HepG2 (cell line): ENCODE results near the gene MORC4. TPM values are rescaled to one million over a fixed set of nuclear protein-coding genes. Genes with fewer than 3 reads are reported as not detected.

Experiments
- ATAC-seq: fragments of 200-7000 bp; cut with Tn5 transposase; 3 replicates; pipeline ENCODE4 v1.9.1; 2020; ENCODE audit warnings: mild to moderate bottlenecking, moderate library complexity
- BruUV-seq: library from RNA; stranded (reverse); fragments of 400-500 nt; replicated peaks from 2 replicates; lab custom pipeline; 2021; lab: Mats Ljungman, UMichigan
- CTCF ChIA-PET: fragments of 300-600 bp; formaldehyde crosslinking; extraction: SDS; loops from one replicate; lab custom pipeline; 2021; ENCODE audit warnings: low total read pairs, inconsistent platforms, low intra/inter-chr PET ratio; lab: Yijun Ruan, JAX
- POLR2A ChIA-PET: fragments of 350-600 bp; sonication (Branson Sonifier 250); formaldehyde crosslinking; loops from one replicate; lab custom pipeline; 2020; ENCODE audit warnings: antibody characterized with exemption, inconsistent platforms; lab: Yijun Ruan, JAX
- DNase-seq: peaks from one replicate; pipeline ENCODE4 v3.0.0-alpha.2; 2015; ENCODE audit warnings: low spot score
- FAIRE-seq: peaks from 3 replicates; lab custom pipeline; 2011; peaks lifted over from hg19 to GRCh38; lab: Jason Lieb, UNC
- H2AFZ ChIP-seq: one replicate; pipeline ENCODE4 v1.6.1; 2011; ENCODE audit warnings: low read length, inconsistent platforms
- H3K27ac ChIP-seq: fragments of 300-600 bp; 3 replicates; pipeline ENCODE4 v1.8.0; 2011; ENCODE audit warnings: mixed run types, mild to moderate bottlenecking, mixed read lengths, low read length, inconsistent platforms; ENCODE audit not compliant: insufficient read depth; ENCODE audit errors: extremely low read length
- H3K27me3 ChIP-seq, 2 experiments: fragments of 200-600 bp in 1 of 2; 2 replicates in 1 of 2; 3 replicates in 1 of 2; pipeline versions ENCODE4 v1.6.0 to v1.8.0; 2011; ENCODE audit warnings: low read length in 2 of 2, mild to moderate bottlenecking in 2 of 2, moderate library complexity in 2 of 2, inconsistent platforms in 1 of 2; ENCODE audit not compliant: insufficient read depth in 2 of 2, control insufficient read depth in 1 of 2
- H3K36me3 ChIP-seq, 2 experiments: fragments of 200-600 bp in 1 of 2; replicated peaks in 1 of 2; 2 replicates in 1 of 2; 3 replicates in 1 of 2; pipeline versions ENCODE4 v1.5.1 to v1.8.0; 2011; ENCODE audit warnings: low read length in 2 of 2, inconsistent platforms in 1 of 2; ENCODE audit not compliant: insufficient read depth in 2 of 2, control insufficient read depth in 1 of 2
- H3K4me1 ChIP-seq: 2 replicates; pipeline ENCODE4 v1.5.1; 2012; ENCODE audit warnings: low read length, inconsistent platforms; ENCODE audit not compliant: insufficient read depth
- H3K4me2 ChIP-seq: 2 replicates; pipeline ENCODE4 v1.6.0; 2011; ENCODE audit warnings: low read depth, low read length, inconsistent platforms
- H3K4me3 ChIP-seq, 3 experiments: fragments of 200-600 bp in 1 of 3; sonication (generic), shearing (Covaris generic) in 1 of 3; replicated peaks in 1 of 3; 2 replicates each; pipeline ENCODE4 v1.5.1; 2011 to 2016; ENCODE audit warnings: low read length in 3 of 3, inconsistent platforms in 2 of 3, low read depth in 2 of 3, mild to moderate bottlenecking in 2 of 3, control low read depth in 1 of 3, mixed read lengths in 1 of 3; ENCODE audit not compliant: insufficient read depth in 1 of 3
- H3K79me2 ChIP-seq: one replicate; pipeline ENCODE4 v1.6.1; 2011; ENCODE audit warnings: low read length, inconsistent platforms; ENCODE audit not compliant: insufficient read depth
- H3K9ac ChIP-seq: 2 replicates; pipeline ENCODE4 v1.6.0; 2011; ENCODE audit warnings: mild to moderate bottlenecking, low read depth, low read length, inconsistent platforms; ENCODE audit not compliant: insufficient read depth
- H3K9me3 ChIP-seq: 2 replicates; pipeline ENCODE4 v1.5.1; 2012; ENCODE audit warnings: mild to moderate bottlenecking, low read length
- H4K20me1 ChIP-seq: 2 replicates; pipeline ENCODE4 v1.6.0; 2011; ENCODE audit warnings: inconsistent platforms, mild to moderate bottlenecking, low read length, moderate library complexity; ENCODE audit not compliant: insufficient read depth
- ATF1 ChIP-seq: IDR thresholded peaks from 2 replicates; pipeline ENCODE4 v1.6.1; 2016; ENCODE audit warnings: mild to moderate bottlenecking, control low read depth
- ELF3 ChIP-seq: IDR thresholded peaks from 2 replicates; pipeline ENCODE4 v1.6.1; 2016; ENCODE audit warnings: missing genetic modification reagents, missing compliant biosample characterization
- FOXA1 ChIP-seq, 2 experiments: fragments of 450-650 bp in 1 of 2; sonication (generic) in 1 of 2; formaldehyde crosslinking in 1 of 2; IDR thresholded peaks; 2 replicates each; pipeline versions ENCODE4 v1.4.0 to v1.6.1; 2016 to 2020; ENCODE audit warnings: missing genetic modification reagents in 1 of 2
- GZF1 ChIP-seq: sonication (generic); formaldehyde crosslinking; IDR thresholded peaks from 2 replicates; pipeline ENCODE4 v1.5.1; 2020; ENCODE audit warnings: mild to moderate bottlenecking, missing genetic modification reagents
- ISL2 ChIP-seq: sonication (generic); formaldehyde crosslinking; IDR thresholded peaks from 2 replicates; pipeline ENCODE4 v1.5.0; 2020; ENCODE audit warnings: missing genetic modification reagents
- KAT8 ChIP-seq: IDR thresholded peaks from 2 replicates; pipeline ENCODE4 v1.6.1; 2016; ENCODE audit warnings: missing genetic modification reagents, missing compliant biosample characterization
- MAFG ChIP-seq: sonication (generic); formaldehyde crosslinking; IDR thresholded peaks from 2 replicates; pipeline ENCODE4 v1.5.1; 2020; ENCODE audit warnings: mild to moderate bottlenecking, missing genetic modification reagents
- MAFK ChIP-seq, 2 experiments: IDR thresholded peaks in 1 of 2; conservative IDR thresholded peaks in 1 of 2; 2 replicates each; pipeline ENCODE4 v1.6.1; 2011; ENCODE audit warnings: improper control_type of control experiment in 2 of 2, low read length in 2 of 2
- NR2F1 ChIP-seq, 2 experiments: fragments of 450-650 bp in 1 of 2; formaldehyde crosslinking in 1 of 2; IDR thresholded peaks; 2 replicates each; pipeline versions ENCODE4 v1.5.0 to v1.6.1; 2016 to 2020; ENCODE audit warnings: mild to moderate bottlenecking in 1 of 2, missing compliant biosample characterization in 1 of 2, missing genetic modification reagents in 1 of 2, moderate library complexity in 1 of 2
- PRPF4 ChIP-seq: fragments of 200-400 bp; formaldehyde crosslinking; IDR thresholded peaks from 2 replicates; pipeline ENCODE4 v1.6.1; 2016; ENCODE audit warnings: low read length, low read depth; ENCODE audit not compliant: poor library complexity, severe bottlenecking
- RORA ChIP-seq: sonication (generic); formaldehyde crosslinking; IDR thresholded peaks from 2 replicates; pipeline ENCODE4 v1.5.0; 2020; ENCODE audit warnings: mild to moderate bottlenecking, missing genetic modification reagents, moderate library complexity
- SMAD3 ChIP-seq: sonication (generic); formaldehyde crosslinking; IDR thresholded peaks from 2 replicates; pipeline ENCODE4 v1.4.0; 2020; ENCODE audit warnings: missing genetic modification reagents
- TEAD3 ChIP-seq: optimal IDR thresholded peaks from 2 replicates; pipeline ENCODE3; 2016; ENCODE audit warnings: borderline replicate concordance
- ZKSCAN5 ChIP-seq: sonication (generic); formaldehyde crosslinking; IDR thresholded peaks from 2 replicates; pipeline ENCODE4 v1.5.1; 2020; ENCODE audit warnings: mild to moderate bottlenecking, missing genetic modification reagents
- ZNF253 ChIP-seq: sonication (generic); formaldehyde crosslinking; IDR thresholded peaks from 2 replicates; pipeline ENCODE4 v1.8.0; 2022; ENCODE audit warnings: mild to moderate bottlenecking, missing genetic modification reagents, borderline replicate concordance
- ZNF34 ChIP-seq: sonication (generic); formaldehyde crosslinking; IDR thresholded peaks from 2 replicates; pipeline ENCODE4 v1.4.0; 2020; ENCODE audit warnings: mild to moderate bottlenecking, missing genetic modification reagents, borderline replicate concordance
- ZNF709 ChIP-seq: sonication (generic); formaldehyde crosslinking; IDR thresholded peaks from 2 replicates; pipeline ENCODE4 v1.5.0; 2020; ENCODE audit warnings: mild to moderate bottlenecking, missing genetic modification reagents
- WGBS: methylation state at CpG from one replicate; pipeline ENCODE4 v1.1.6; 2017; ENCODE audit warnings: low lambda C conversion rate; 5-methylcytosine and 5-hydroxymethylcytosine counted together
- in situ Hi-C: cut with HindIII; loops from 2 replicates; pipeline ENCODE4 v1.10.0; 2017; ENCODE audit warnings: low pct_unique_long_range_greater_than_20kb; ENCODE audit not compliant: extremely low pct_ligation_motif_present
- intact Hi-C: fragments of 100-400 bp; cut with micrococcal nuclease; formaldehyde crosslinking; loops from one replicate; pipeline ENCODE4 v1.10.0; 2022; ENCODE audit not compliant: unreplicated experiment
- polyA plus RNA-seq, 8 experiments: library from polyadenylated mRNA; depleted of rRNA in 3 of 8; stranded (reverse) in 7 of 8; unstranded in 1 of 8; fragments of >200 nt; fragmentation: Illumina TruSeq in 4 of 8; extraction: Trizol in 4 of 8; gene quantifications; 2 replicates each; pipeline versions ENCODE4 v1.2.1 to v1.2.3, GENCODE V29; 2011 to 2016; ENCODE audit warnings: low read depth in 4 of 8, missing spikeins in 1 of 8, mixed read lengths in 1 of 8; ENCODE audit not compliant: insufficient read depth in 1 of 8
- total RNA-seq, 5 experiments: library from RNA; depleted of rRNA; stranded (reverse); fragments of >200 nt; fragmentation: Illumina TruSeq; extraction: Trizol; gene quantifications; 2 replicates each; pipeline ENCODE4 v1.2.3, GENCODE V29; 2016; ENCODE audit warnings: low read depth in 1 of 5
- TF ChIP-seq, protein P1 (sequence below): sonication (generic); formaldehyde crosslinking; IDR thresholded peaks from 2 replicates; pipeline ENCODE4 v1.4.0; 2020; ENCODE audit warnings: missing genetic modification reagents, borderline replicate concordance
- TF ChIP-seq, protein P2 (sequence below): sonication (generic); formaldehyde crosslinking; IDR thresholded peaks from 2 replicates; pipeline ENCODE4 v1.4.0; 2020; ENCODE audit warnings: missing genetic modification reagents
- TF ChIP-seq, protein P3 (sequence below): sonication (generic); formaldehyde crosslinking; IDR thresholded peaks from 2 replicates; pipeline ENCODE4 v1.9.0; 2021; ENCODE audit warnings: missing genetic modification reagents, mild to moderate bottlenecking, borderline replicate concordance

Gene MORC4
- total and polyA plus RNA-seq, 2 of the 13 experiments (the other 11 are each of a cell fraction or from before 2014, with no cell fraction given), result 7.3 to 17.6 TPM

DNA sequence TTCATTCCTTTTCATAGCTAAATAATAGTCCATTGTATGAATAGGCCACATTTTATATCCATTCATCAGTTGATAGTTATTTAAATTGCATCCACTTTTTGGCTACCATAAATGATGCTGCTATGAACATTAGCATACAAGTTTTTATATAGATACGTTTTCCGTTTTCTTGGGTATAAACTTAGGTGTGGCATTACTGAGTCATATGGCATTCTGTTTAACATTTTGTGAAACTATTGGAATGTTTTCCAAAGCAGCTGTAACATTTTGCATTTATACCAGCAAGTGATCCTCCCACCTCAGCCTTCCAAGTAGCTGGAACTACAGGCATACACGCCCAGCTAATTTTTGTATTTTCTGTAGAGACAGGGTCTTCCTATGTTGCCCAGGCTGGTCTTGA lies 53.5 kb downstream of the MORC4 start:
- Histone ChIP-seq H3K27me3 (no peaks in the 10 kb centered on the region), H3K4me1 (peaks cover 22% of the 10 kb centered on the region), H3K4me2 (no peak overlapping the region), H3K27ac (no peak overlapping the region), H3K79me2 (no peaks in the 10 kb centered on the region), H3K9me3 (no peaks in the 10 kb centered on the region), H3K9ac (no peak overlapping the region), H3K36me3 (0 out of 5 replicates have a peak, but pooled peaks cover 0 to 7% of the 10 kb centered on the region in 2 experiments), H2AFZ (no peak overlapping the region), H4K20me1 (no peaks in the 10 kb centered on the region), H3K4me3 (no peak overlapping the region)
- ChIA-PET POLR2A (no interaction called here), CTCF (no interaction called here)
- ATAC-seq (no peak), FAIRE-seq (no peak), DNase-seq (no peak)
- intact Hi-C loops (no loop called here), in situ Hi-C loops (no loop called here)
- no peak for TF ChIP-seq ZKSCAN5
- TF ChIP-seq NR2F1 (CRISPR knock-in tag; IDR thresholded peaks at IDR 0.05), result no peak
- TF ChIP-seq MAFK (conservative IDR thresholded peaks at IDR 0.05 in 1 of 2, IDR thresholded peaks at IDR 0.05 in 1 of 2; ENCODE audit: low read length in 2 of 2), result no peak
- no peak for TF ChIP-seq ZNF34
- TF ChIP-seq SMAD3 (CRISPR knock-in tag), result no peak
- TF ChIP-seq ZNF709, result no peak
- TF ChIP-seq ISL2, result no peak
- TF ChIP-seq MAFG (CRISPR knock-in tag), result no peak
- no peak for TF ChIP-seq KAT8
- TF ChIP-seq, protein P1, sequence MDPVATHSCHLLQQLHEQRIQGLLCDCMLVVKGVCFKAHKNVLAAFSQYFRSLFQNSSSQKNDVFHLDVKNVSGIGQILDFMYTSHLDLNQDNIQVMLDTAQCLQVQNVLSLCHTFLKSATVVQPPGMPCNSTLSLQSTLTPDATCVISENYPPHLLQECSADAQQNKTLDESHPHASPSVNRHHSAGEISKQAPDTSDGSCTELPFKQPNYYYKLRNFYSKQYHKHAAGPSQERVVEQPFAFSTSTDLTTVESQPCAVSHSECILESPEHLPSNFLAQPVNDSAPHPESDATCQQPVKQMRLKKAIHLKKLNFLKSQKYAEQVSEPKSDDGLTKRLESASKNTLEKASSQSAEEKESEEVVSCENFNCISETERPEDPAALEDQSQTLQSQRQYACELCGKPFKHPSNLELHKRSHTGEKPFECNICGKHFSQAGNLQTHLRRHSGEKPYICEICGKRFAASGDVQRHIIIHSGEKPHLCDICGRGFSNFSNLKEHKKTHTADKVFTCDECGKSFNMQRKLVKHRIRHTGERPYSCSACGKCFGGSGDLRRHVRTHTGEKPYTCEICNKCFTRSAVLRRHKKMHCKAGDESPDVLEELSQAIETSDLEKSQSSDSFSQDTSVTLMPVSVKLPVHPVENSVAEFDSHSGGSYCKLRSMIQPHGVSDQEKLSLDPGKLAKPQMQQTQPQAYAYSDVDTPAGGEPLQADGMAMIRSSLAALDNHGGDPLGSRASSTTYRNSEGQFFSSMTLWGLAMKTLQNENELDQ (CRISPR knock-in tag), result no peak
- TF ChIP-seq PRPF4, result no peak
- TF ChIP-seq TEAD3 (CRISPR knock-in tag), result no peak
- TF ChIP-seq ELF3 (CRISPR knock-in tag), result no peak
- TF ChIP-seq, protein P2, sequence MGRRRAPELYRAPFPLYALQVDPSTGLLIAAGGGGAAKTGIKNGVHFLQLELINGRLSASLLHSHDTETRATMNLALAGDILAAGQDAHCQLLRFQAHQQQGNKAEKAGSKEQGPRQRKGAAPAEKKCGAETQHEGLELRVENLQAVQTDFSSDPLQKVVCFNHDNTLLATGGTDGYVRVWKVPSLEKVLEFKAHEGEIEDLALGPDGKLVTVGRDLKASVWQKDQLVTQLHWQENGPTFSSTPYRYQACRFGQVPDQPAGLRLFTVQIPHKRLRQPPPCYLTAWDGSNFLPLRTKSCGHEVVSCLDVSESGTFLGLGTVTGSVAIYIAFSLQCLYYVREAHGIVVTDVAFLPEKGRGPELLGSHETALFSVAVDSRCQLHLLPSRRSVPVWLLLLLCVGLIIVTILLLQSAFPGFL (CRISPR knock-in tag), result no peak
- no peak for TF ChIP-seq ZNF253 (CRISPR knock-in tag)
- no peak for TF ChIP-seq FOXA1 (IDR thresholded peaks at IDR 0.05)
- TF ChIP-seq FOXA1 (CRISPR knock-in tag; IDR thresholded peaks at IDR 0.05), result no peak
- TF ChIP-seq, protein P3, sequence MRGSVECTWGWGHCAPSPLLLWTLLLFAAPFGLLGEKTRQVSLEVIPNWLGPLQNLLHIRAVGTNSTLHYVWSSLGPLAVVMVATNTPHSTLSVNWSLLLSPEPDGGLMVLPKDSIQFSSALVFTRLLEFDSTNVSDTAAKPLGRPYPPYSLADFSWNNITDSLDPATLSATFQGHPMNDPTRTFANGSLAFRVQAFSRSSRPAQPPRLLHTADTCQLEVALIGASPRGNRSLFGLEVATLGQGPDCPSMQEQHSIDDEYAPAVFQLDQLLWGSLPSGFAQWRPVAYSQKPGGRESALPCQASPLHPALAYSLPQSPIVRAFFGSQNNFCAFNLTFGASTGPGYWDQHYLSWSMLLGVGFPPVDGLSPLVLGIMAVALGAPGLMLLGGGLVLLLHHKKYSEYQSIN (CRISPR knock-in tag), result no peak
- no peak for TF ChIP-seq RORA (CRISPR knock-in tag)
- TF ChIP-seq ATF1 (CRISPR knock-in tag), result no peak
- TF ChIP-seq GZF1, result no peak
- BruUV-seq, result no TSS peak
- 100% methylated on average over 3 of the region's 3 CpGs for WGBS
